A549 (cell line): ENCODE data around the gene TTC24.

Experiments used
- BHLHE40 ChIP-seq: IDR thresholded peaks from 2 replicates; pipeline ENCODE4 v1.6.1; 2012; ENCODE audit warnings: low read depth, low read length, inconsistent platforms
- ELK1 ChIP-seq: fragments of 150-350 bp; IDR thresholded peaks from 2 replicates; pipeline ENCODE4 v1.6.1; 2014; ENCODE audit warnings: low read depth, mild to moderate bottlenecking, low read length
- PHF8 ChIP-seq: fragments of 200-600 bp; sonication (generic); IDR thresholded peaks from 2 replicates; pipeline ENCODE4 v1.6.1; 2016; ENCODE audit warnings: low read depth, mild to moderate bottlenecking, antibody characterized with exemption, moderate library complexity, borderline replicate concordance
- POLR2A ChIP-seq: IDR thresholded peaks from 2 replicates; pipeline ENCODE4 v1.6.1; 2012; ENCODE audit warnings: mild to moderate bottlenecking, low read length
- RNF2 ChIP-seq: fragments of 200-600 bp; sonication (generic); IDR thresholded peaks from 2 replicates; pipeline ENCODE4 v1.6.1; 2016; ENCODE audit warnings: low read depth, mild to moderate bottlenecking, antibody characterized with exemption, moderate library complexity, borderline replicate concordance

GRCh38 chr1:156546267-156546666, 33.3 kb upstream of the TTC24 start:
- TF ChIP-seq BHLHE40: no peak
- TF ChIP-seq ELK1: no peak
- TF ChIP-seq RNF2: no peak
- TF ChIP-seq PHF8: no peak
- TF ChIP-seq POLR2A: no peak
